HT1080 (cell line): ENCODE data around the gene CHKA. TPM values are rescaled to one million over a fixed set of nuclear protein-coding genes. Genes with fewer than 3 reads are reported as not detected.
"Not testable (repeated sequence)": the region's sequence is repeated elsewhere in the genome, so short reads cannot be mapped to it uniquely, and the experiment has no call there.

ENCODE experiments used
- DNase-seq: peaks from one replicate; pipeline ENCODE4 v3.0.0-alpha.2; 2015; ENCODE audit warnings: low read depth
- total RNA-seq: library from RNA; depleted of rRNA; stranded (reverse); fragments of >200 nt; shearing (Covaris generic); gene quantifications from 2 replicates; pipeline ENCODE4 v1.2.3, GENCODE V29; 2014

Gene CHKA
- total RNA-seq, 1 experiment from 2014 or later: 17.4 TPM

- no peak for DNase-seq
Measured at GRCh38 chr11:68116974-68117373, 4.2 kb downstream of the CHKA start.

GRCh38 chr11:68116126-68116525 lies 5.1 kb downstream of the CHKA start:
- DNase-seq: no peak

- DNase-seq: no peak
Measured at GRCh38 chr11:68115285-68115684, 5.9 kb downstream of the CHKA start.

GRCh38 chr11:68113986-68114385 lies 7.2 kb downstream of the CHKA start:
- no peak for DNase-seq

- no peak for DNase-seq
Measured at GRCh38 chr11:68107689-68108088, 13.5 kb downstream of the CHKA start.

- no peak for DNase-seq
Measured at GRCh38 chr11:68106165-68106940, 14.8 kb downstream of the CHKA start.

- DNase-seq: peak; percentile 25
Measured at GRCh38 chr11:68099474-68100405, 21.4 kb downstream of the CHKA start.

- no peak for DNase-seq
Measured at GRCh38 chr11:68099057-68099456, 22.1 kb downstream of the CHKA start.

- DNase-seq: no peak
Measured at GRCh38 chr11:68096962-68097361, 24.2 kb downstream of the CHKA start.

- DNase-seq: no peak
Measured at GRCh38 chr11:68093565-68093964, 27.6 kb downstream of the CHKA start.

GRCh38 chr11:68092946-68093345 lies 28.2 kb downstream of the CHKA start:
- DNase-seq: not testable (repeated sequence)

- no peak for DNase-seq
Measured at GRCh38 chr11:68092411-68092810, 28.8 kb downstream of the CHKA start.

- no peak for DNase-seq
Measured at GRCh38 chr11:68090706-68091105, 30.5 kb downstream of the CHKA start.

GRCh38 chr11:68090287-68090686 lies 30.9 kb downstream of the CHKA start:
- DNase-seq: no peak

- DNase-seq: no peak
Measured at GRCh38 chr11:68089679-68090078, 31.5 kb downstream of the CHKA start.

- no peak for DNase-seq
Measured at GRCh38 chr11:68083517-68083916, 37.7 kb downstream of the CHKA start.

- DNase-seq: no peak
Measured at GRCh38 chr11:68082481-68082880, 38.7 kb downstream of the CHKA start.

- DNase-seq: no peak
Measured at GRCh38 chr11:68081691-68082090, 39.5 kb downstream of the CHKA start.

- DNase-seq: no peak
Measured at GRCh38 chr11:68080860-68081259, 40.3 kb downstream of the CHKA start.

GRCh38 chr11:68077617-68078582 lies 43.3 kb downstream of the CHKA start:
- DNase-seq: no peak

GRCh38 chr11:68076371-68077042 lies 44.7 kb downstream of the CHKA start:
- DNase-seq: no peak
